ENCODE measurements around the gene SRXN1. TPM values are rescaled to one million over a fixed set of nuclear protein-coding genes. Genes with fewer than 3 reads are reported as not detected.

The SRXN1 gene
- total and polyA plus RNA-seq, 9 of the 15 experiments (the other 6 are each of a cell fraction or from before 2014, with no cell fraction given), result 6.8 to 36.4 (median 21.6) TPM

DNA sequence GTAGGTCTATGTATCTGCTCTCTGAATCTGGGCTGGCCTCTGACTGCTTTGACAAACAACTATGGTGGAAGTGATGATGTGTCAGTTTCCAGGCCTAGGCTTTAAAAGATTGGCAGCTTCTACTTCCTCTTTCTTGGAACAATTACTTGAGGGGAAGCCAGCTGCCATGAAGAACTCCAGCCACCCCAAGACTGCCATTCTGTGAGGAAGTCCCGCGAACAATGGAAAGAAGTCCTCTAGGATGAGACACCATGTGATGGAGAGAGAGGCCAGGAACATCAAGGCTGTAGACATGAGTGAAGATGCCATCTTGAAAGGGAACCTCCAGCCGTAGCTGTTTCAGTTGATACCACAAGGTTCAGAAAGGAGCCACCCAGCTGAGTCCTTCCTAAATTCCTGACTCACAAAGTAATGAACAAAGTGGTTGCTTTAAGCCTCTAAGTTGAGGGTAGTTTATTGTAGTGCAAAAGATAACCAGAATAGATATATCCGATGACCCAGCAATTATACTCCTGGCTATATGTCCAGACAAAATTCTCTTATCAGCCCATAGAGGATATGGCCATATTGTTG lies 27.6 kb downstream of the SRXN1 start (continued):
- TF ChIP-seq MEF2D (tag; conservative IDR thresholded peaks at IDR 0.05; ENCODE audit: low read depth) (0 out of 2 replicates have a peak, but pooled peaks have one; percentile 26), ETV5 (CRISPR knock-in tag; IDR thresholded peaks at IDR 0.05; ENCODE audit: low read depth) (no peak), CREM (IDR thresholded peaks at IDR 0.05; ENCODE audit: low read depth) (no peak), ZNF253 (CRISPR knock-in tag; conservative IDR thresholded peaks at IDR 0.05) (no peak), PRMT5 (CRISPR knock-in tag; IDR thresholded peaks at IDR 0.05) (no peak), U2AF1 (optimal IDR thresholded peaks at IDR 0.05; ENCODE audit: low read depth, low read length) (no peak), GABPB1 (CRISPR knock-in tag; IDR thresholded peaks at IDR 0.05) (0 out of 2 replicates have a peak, but pooled peaks have one; percentile 15), ARID1B (IDR thresholded peaks at IDR 0.05) (0 out of 2 replicates have a peak, but pooled peaks have one; percentile 48), MYC (IDR thresholded peaks at IDR 0.05; ENCODE audit: low read depth, low read length) (0 out of 2 replicates have a peak, but pooled peaks have one; percentile 8), MYC (CRISPR knock-in tag; IDR thresholded peaks at IDR 0.05; ENCODE audit: borderline replicate concordance, low read depth) (no peak), NELFE (IDR thresholded peaks at IDR 0.05; ENCODE audit: insufficient read depth, insufficient read length) (no peak), SAFB (IDR thresholded peaks at IDR 0.05; ENCODE audit: borderline replicate concordance, low read depth, low read length) (no peak), TFAM (CRISPR knock-in tag; conservative IDR thresholded peaks at IDR 0.05) (no peak), DDX20 (tag; IDR thresholded peaks at IDR 0.05; ENCODE audit: low read depth) (no peak), SPI1 (IDR thresholded peaks at IDR 0.05; ENCODE audit: borderline replicate concordance, low read depth, low read length) (peak; percentile 84), RCOR1 (IDR thresholded peaks at IDR 0.05; ENCODE audit: borderline replicate concordance in 1 of 2, low read depth in 2 of 2, low read length in 2 of 2) (peak in 1 of 2 experiments; percentile 13; a peak in 1 of 4 replicates), ZFX (CRISPR knock-in tag; IDR thresholded peaks at IDR 0.05) (peak; percentile 45; the same call in 1 of the 2 replicates), TBL1XR1 (IDR thresholded peaks at IDR 0.05; ENCODE audit: low read length in 2 of 2) (no peak), MAFG (tag; conservative IDR thresholded peaks at IDR 0.05) (peak; percentile 73)
- TF ChIP-seq, protein P1, sequence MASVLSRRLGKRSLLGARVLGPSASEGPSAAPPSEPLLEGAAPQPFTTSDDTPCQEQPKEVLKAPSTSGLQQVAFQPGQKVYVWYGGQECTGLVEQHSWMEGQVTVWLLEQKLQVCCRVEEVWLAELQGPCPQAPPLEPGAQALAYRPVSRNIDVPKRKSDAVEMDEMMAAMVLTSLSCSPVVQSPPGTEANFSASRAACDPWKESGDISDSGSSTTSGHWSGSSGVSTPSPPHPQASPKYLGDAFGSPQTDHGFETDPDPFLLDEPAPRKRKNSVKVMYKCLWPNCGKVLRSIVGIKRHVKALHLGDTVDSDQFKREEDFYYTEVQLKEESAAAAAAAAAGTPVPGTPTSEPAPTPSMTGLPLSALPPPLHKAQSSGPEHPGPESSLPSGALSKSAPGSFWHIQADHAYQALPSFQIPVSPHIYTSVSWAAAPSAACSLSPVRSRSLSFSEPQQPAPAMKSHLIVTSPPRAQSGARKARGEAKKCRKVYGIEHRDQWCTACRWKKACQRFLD (CRISPR knock-in tag; IDR thresholded peaks at IDR 0.05), result peak; percentile 37; the same call in 1 of the 2 replicates
- TF ChIP-seq, protein P2, sequence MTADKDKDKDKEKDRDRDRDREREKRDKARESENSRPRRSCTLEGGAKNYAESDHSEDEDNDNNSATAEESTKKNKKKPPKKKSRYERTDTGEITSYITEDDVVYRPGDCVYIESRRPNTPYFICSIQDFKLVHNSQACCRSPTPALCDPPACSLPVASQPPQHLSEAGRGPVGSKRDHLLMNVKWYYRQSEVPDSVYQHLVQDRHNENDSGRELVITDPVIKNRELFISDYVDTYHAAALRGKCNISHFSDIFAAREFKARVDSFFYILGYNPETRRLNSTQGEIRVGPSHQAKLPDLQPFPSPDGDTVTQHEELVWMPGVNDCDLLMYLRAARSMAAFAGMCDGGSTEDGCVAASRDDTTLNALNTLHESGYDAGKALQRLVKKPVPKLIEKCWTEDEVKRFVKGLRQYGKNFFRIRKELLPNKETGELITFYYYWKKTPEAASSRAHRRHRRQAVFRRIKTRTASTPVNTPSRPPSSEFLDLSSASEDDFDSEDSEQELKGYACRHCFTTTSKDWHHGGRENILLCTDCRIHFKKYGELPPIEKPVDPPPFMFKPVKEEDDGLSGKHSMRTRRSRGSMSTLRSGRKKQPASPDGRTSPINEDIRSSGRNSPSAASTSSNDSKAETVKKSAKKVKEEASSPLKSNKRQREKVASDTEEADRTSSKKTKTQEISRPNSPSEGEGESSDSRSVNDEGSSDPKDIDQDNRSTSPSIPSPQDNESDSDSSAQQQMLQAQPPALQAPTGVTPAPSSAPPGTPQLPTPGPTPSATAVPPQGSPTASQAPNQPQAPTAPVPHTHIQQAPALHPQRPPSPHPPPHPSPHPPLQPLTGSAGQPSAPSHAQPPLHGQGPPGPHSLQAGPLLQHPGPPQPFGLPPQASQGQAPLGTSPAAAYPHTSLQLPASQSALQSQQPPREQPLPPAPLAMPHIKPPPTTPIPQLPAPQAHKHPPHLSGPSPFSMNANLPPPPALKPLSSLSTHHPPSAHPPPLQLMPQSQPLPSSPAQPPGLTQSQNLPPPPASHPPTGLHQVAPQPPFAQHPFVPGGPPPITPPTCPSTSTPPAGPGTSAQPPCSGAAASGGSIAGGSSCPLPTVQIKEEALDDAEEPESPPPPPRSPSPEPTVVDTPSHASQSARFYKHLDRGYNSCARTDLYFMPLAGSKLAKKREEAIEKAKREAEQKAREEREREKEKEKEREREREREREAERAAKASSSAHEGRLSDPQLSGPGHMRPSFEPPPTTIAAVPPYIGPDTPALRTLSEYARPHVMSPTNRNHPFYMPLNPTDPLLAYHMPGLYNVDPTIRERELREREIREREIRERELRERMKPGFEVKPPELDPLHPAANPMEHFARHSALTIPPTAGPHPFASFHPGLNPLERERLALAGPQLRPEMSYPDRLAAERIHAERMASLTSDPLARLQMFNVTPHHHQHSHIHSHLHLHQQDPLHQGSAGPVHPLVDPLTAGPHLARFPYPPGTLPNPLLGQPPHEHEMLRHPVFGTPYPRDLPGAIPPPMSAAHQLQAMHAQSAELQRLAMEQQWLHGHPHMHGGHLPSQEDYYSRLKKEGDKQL (CRISPR knock-in tag; IDR thresholded peaks at IDR 0.05; ENCODE audit: borderline replicate concordance), result no peak

Data from K562 (cell line).